ENCODE measurements around the gene PRKG1.

PRKG1 gene

DNA sequence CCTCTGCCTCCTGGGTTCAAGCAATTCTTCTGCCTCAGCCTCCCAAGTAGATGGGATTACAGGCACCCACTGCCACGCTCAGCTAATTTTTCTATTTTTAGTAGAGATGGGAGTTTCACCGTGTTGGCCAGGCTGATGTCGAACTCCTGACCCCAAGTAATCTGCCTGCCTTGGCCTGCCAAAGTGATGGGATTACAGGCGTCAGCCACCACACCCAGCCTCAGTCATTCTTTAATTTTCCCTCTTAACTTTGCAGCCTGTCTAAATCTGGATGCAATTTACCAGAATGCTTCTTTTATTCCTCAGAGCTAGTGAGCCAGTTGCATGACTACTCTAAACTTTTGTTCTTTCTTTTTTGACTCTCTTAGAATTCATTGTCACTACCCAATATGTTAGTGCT is 715.6 kb downstream of the PRKG1 start:
- TF ChIP-seq TAF1 (IDR thresholded peaks at IDR 0.05; ENCODE audit: low read depth, low read length) = no peak
- TF ChIP-seq POLR2AphosphoS5 (IDR thresholded peaks at IDR 0.05; ENCODE audit: low read depth, low read length) = no peak
- no peak for TF ChIP-seq POU2F2 (IDR thresholded peaks at IDR 0.05; ENCODE audit: low read depth, low read length)
- no peak for TF ChIP-seq POLR2A (IDR thresholded peaks at IDR 0.05; ENCODE audit: low read depth, low read length)
- no peak for TF ChIP-seq PAX5 (IDR thresholded peaks at IDR 0.05; ENCODE audit: insufficient read depth, low read length, severe bottlenecking)
- no peak for TF ChIP-seq SPI1 (IDR thresholded peaks at IDR 0.05; ENCODE audit: low read depth, low read length)
- FAIRE-seq = no peak
- no peak for DNase-seq (ENCODE audit: insufficient read length, low spot score)

- FAIRE-seq = no peak
- no peak for DNase-seq (ENCODE audit: insufficient read length, low spot score)
- TF ChIP-seq SPI1 (IDR thresholded peaks at IDR 0.05; ENCODE audit: low read depth, low read length) (no peak), PAX5 (IDR thresholded peaks at IDR 0.05; ENCODE audit: insufficient read depth, low read length, severe bottlenecking) (no peak), POU2F2 (IDR thresholded peaks at IDR 0.05; ENCODE audit: low read depth, low read length) (no peak), TAF1 (IDR thresholded peaks at IDR 0.05; ENCODE audit: low read depth, low read length) (no peak), POLR2A (IDR thresholded peaks at IDR 0.05; ENCODE audit: low read depth, low read length) (no peak), POLR2AphosphoS5 (IDR thresholded peaks at IDR 0.05; ENCODE audit: low read depth, low read length) (no peak)
Measured at GRCh38 chr10:51792678-51793077, 718.4 kb downstream of the PRKG1 start.

GRCh38 chr10:51800121-51800520 is 725.8 kb downstream of the PRKG1 start:
- FAIRE-seq = no peak
- no peak for TF ChIP-seq POLR2AphosphoS5 (IDR thresholded peaks at IDR 0.05; ENCODE audit: low read depth, low read length)
- TF ChIP-seq TAF1 (IDR thresholded peaks at IDR 0.05; ENCODE audit: low read depth, low read length) = no peak
- no peak for TF ChIP-seq PAX5 (IDR thresholded peaks at IDR 0.05; ENCODE audit: insufficient read depth, low read length, severe bottlenecking)
- TF ChIP-seq SPI1 (IDR thresholded peaks at IDR 0.05; ENCODE audit: low read depth, low read length) = no peak
- TF ChIP-seq POLR2A (IDR thresholded peaks at IDR 0.05; ENCODE audit: low read depth, low read length) = no peak
- TF ChIP-seq POU2F2 (IDR thresholded peaks at IDR 0.05; ENCODE audit: low read depth, low read length) = no peak

GRCh38 chr10:51800725-51801424 is 726.6 kb downstream of the PRKG1 start:
- FAIRE-seq (no peak), DNase-seq (ENCODE audit: insufficient read length, low spot score) (no peak)
- TF ChIP-seq POU2F2 (IDR thresholded peaks at IDR 0.05; ENCODE audit: low read depth, low read length) (no peak), SPI1 (IDR thresholded peaks at IDR 0.05; ENCODE audit: low read depth, low read length) (no peak), POLR2A (IDR thresholded peaks at IDR 0.05; ENCODE audit: low read depth, low read length) (no peak), PAX5 (IDR thresholded peaks at IDR 0.05; ENCODE audit: insufficient read depth, low read length, severe bottlenecking) (no peak), POLR2AphosphoS5 (IDR thresholded peaks at IDR 0.05; ENCODE audit: low read depth, low read length) (no peak), TAF1 (IDR thresholded peaks at IDR 0.05; ENCODE audit: low read depth, low read length) (no peak)

More at GRCh38 chr10:51800121-51800520, 725.8 kb downstream of the PRKG1 start:
- DNase-seq (ENCODE audit: insufficient read length, low spot score) = no peak

DNA sequence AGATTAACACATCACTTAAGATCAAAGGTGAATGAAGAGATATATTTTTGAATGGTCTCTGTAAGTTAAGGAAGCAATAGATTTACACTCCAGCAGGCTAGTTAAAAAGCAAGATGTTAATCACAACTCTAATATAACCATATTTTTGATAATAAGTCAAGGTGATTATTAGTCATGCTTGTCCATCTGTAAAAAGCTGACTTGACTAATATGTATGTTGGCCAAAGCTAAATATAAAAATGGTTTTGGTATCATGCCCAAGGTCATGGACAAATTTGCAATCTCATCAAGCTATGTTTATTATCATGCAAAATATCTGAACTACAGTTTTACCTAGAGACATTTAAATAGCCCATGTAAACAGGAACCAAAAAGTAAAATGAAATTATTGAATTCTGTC is 727.7 kb downstream of the PRKG1 start:
- FAIRE-seq = no peak
- DNase-seq (ENCODE audit: insufficient read length, low spot score) = no peak
- no peak for TF ChIP-seq POU2F2 (IDR thresholded peaks at IDR 0.05; ENCODE audit: low read depth, low read length)
- TF ChIP-seq POLR2AphosphoS5 (IDR thresholded peaks at IDR 0.05; ENCODE audit: low read depth, low read length) = no peak
- TF ChIP-seq SPI1 (IDR thresholded peaks at IDR 0.05; ENCODE audit: low read depth, low read length) = no peak
- no peak for TF ChIP-seq TAF1 (IDR thresholded peaks at IDR 0.05; ENCODE audit: low read depth, low read length)
- TF ChIP-seq PAX5 (IDR thresholded peaks at IDR 0.05; ENCODE audit: insufficient read depth, low read length, severe bottlenecking) = no peak
- TF ChIP-seq POLR2A (IDR thresholded peaks at IDR 0.05; ENCODE audit: low read depth, low read length) = no peak

DNA sequence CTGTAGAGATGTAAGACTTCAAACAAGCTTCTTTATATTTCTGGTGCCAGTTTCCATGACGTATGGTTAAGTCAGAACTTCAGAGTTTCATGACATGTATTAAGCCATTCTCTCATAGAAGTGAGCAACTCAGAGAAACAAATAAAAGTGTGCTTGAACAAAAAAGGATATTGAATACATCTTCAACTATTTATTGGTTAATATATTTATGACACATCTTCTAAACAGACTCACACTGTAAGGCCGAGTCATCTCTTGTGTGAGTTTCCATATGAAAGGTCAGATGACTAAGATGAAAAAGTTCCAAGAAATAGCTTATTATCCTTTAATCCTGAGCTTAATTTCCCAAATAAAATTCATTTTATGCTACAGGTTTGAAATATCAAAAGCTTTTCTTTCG is 730.6 kb downstream of the PRKG1 start:
- TF ChIP-seq POU2F2 (IDR thresholded peaks at IDR 0.05; ENCODE audit: low read depth, low read length) (no peak), POLR2A (IDR thresholded peaks at IDR 0.05; ENCODE audit: low read depth, low read length) (no peak), SPI1 (IDR thresholded peaks at IDR 0.05; ENCODE audit: low read depth, low read length) (no peak), PAX5 (IDR thresholded peaks at IDR 0.05; ENCODE audit: insufficient read depth, low read length, severe bottlenecking) (no peak), POLR2AphosphoS5 (IDR thresholded peaks at IDR 0.05; ENCODE audit: low read depth, low read length) (no peak), TAF1 (IDR thresholded peaks at IDR 0.05; ENCODE audit: low read depth, low read length) (no peak)
- no peak for FAIRE-seq
- DNase-seq (ENCODE audit: insufficient read length, low spot score) = no peak

- TF ChIP-seq POLR2AphosphoS5 (IDR thresholded peaks at IDR 0.05; ENCODE audit: low read depth, low read length) = no peak
- TF ChIP-seq SPI1 (IDR thresholded peaks at IDR 0.05; ENCODE audit: low read depth, low read length) = no peak
- TF ChIP-seq POU2F2 (IDR thresholded peaks at IDR 0.05; ENCODE audit: low read depth, low read length) = no peak
- no peak for TF ChIP-seq PAX5 (IDR thresholded peaks at IDR 0.05; ENCODE audit: insufficient read depth, low read length, severe bottlenecking)
- TF ChIP-seq TAF1 (IDR thresholded peaks at IDR 0.05; ENCODE audit: low read depth, low read length) = no peak
- TF ChIP-seq POLR2A (IDR thresholded peaks at IDR 0.05; ENCODE audit: low read depth, low read length) = no peak
- FAIRE-seq (no peak), DNase-seq (ENCODE audit: insufficient read length, low spot score) (no peak)
Measured at GRCh38 chr10:51806079-51806835, 732.0 kb downstream of the PRKG1 start.

GRCh38 chr10:51808187-51808586 is 733.9 kb downstream of the PRKG1 start:
- FAIRE-seq (no peak), DNase-seq (ENCODE audit: insufficient read length, low spot score) (no peak)
- TF ChIP-seq POLR2AphosphoS5 (IDR thresholded peaks at IDR 0.05; ENCODE audit: low read depth, low read length) (no peak), POLR2A (IDR thresholded peaks at IDR 0.05; ENCODE audit: low read depth, low read length) (no peak), SPI1 (IDR thresholded peaks at IDR 0.05; ENCODE audit: low read depth, low read length) (no peak), POU2F2 (IDR thresholded peaks at IDR 0.05; ENCODE audit: low read depth, low read length) (no peak), TAF1 (IDR thresholded peaks at IDR 0.05; ENCODE audit: low read depth, low read length) (no peak), PAX5 (IDR thresholded peaks at IDR 0.05; ENCODE audit: insufficient read depth, low read length, severe bottlenecking) (no peak)

- DNase-seq (ENCODE audit: insufficient read length, low spot score) (no peak), FAIRE-seq (no peak)
- no peak for TF ChIP-seq SPI1 (IDR thresholded peaks at IDR 0.05; ENCODE audit: low read depth, low read length)
- TF ChIP-seq POLR2A (IDR thresholded peaks at IDR 0.05; ENCODE audit: low read depth, low read length) = no peak
- no peak for TF ChIP-seq PAX5 (IDR thresholded peaks at IDR 0.05; ENCODE audit: insufficient read depth, low read length, severe bottlenecking)
- no peak for TF ChIP-seq POU2F2 (IDR thresholded peaks at IDR 0.05; ENCODE audit: low read depth, low read length)
- no peak for TF ChIP-seq TAF1 (IDR thresholded peaks at IDR 0.05; ENCODE audit: low read depth, low read length)
- no peak for TF ChIP-seq POLR2AphosphoS5 (IDR thresholded peaks at IDR 0.05; ENCODE audit: low read depth, low read length)
Measured at GRCh38 chr10:51815723-51816122, 741.4 kb downstream of the PRKG1 start.

Measured in GM12891 (cell line).